Epithelial cell of umbilical artery (primary cell): ENCODE results near the gene MEPCE. TPM values are rescaled to one million over a fixed set of nuclear protein-coding genes. Genes with fewer than 3 reads are reported as not detected.

Experiments used
- total RNA-seq: library from RNA; depleted of rRNA; stranded (reverse); fragments of >200 nt; gene quantifications from 2 replicates; pipeline ENCODE4 v1.2.3, GENCODE V29; 2014

MEPCE gene, protein sequence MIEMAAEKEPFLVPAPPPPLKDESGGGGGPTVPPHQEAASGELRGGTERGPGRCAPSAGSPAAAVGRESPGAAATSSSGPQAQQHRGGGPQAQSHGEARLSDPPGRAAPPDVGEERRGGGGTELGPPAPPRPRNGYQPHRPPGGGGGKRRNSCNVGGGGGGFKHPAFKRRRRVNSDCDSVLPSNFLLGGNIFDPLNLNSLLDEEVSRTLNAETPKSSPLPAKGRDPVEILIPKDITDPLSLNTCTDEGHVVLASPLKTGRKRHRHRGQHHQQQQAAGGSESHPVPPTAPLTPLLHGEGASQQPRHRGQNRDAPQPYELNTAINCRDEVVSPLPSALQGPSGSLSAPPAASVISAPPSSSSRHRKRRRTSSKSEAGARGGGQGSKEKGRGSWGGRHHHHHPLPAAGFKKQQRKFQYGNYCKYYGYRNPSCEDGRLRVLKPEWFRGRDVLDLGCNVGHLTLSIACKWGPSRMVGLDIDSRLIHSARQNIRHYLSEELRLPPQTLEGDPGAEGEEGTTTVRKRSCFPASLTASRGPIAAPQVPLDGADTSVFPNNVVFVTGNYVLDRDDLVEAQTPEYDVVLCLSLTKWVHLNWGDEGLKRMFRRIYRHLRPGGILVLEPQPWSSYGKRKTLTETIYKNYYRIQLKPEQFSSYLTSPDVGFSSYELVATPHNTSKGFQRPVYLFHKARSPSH
- total RNA-seq: 26.6 and 32.1 TPM in 2 replicates

DNA sequence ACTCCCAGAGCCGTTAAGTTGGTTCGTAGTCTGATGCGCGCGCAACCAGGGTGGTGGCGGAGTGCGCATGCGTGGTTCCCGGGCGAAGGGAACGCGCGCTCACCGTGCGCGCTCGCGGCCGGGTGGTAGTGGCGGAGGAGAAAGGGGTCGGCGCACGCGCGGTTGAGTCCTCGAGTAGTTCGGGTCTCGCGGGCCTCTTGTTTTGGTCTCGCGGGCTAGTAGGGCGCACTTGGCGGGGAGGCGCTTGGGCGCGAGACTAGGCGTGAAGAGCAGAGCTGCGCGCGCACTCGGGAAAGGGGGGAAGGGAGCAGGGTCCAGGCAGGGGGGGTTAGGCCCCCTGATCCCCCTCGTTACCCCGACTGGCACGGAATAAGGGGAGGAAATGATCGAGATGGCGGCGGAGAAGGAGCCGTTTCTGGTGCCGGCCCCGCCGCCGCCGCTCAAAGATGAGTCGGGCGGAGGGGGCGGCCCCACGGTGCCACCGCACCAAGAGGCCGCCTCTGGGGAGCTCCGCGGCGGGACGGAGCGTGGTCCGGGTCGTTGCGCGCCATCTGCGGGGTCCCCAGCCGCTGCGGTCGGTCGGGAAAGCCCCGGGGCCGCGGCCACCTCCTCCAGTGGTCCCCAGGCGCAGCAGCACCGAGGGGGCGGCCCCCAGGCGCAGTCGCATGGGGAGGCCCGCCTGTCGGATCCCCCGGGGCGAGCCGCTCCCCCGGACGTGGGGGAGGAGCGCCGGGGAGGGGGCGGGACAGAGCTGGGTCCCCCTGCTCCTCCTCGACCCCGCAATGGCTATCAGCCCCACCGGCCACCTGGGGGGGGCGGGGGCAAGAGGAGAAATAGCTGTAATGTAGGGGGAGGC, at the start of gene MEPCE:
MEPCE (plus strand) TSS at position 195 of the 856 bp plus-strand sequence; CDS start at position 383, 188 bp downstream.

DNA sequence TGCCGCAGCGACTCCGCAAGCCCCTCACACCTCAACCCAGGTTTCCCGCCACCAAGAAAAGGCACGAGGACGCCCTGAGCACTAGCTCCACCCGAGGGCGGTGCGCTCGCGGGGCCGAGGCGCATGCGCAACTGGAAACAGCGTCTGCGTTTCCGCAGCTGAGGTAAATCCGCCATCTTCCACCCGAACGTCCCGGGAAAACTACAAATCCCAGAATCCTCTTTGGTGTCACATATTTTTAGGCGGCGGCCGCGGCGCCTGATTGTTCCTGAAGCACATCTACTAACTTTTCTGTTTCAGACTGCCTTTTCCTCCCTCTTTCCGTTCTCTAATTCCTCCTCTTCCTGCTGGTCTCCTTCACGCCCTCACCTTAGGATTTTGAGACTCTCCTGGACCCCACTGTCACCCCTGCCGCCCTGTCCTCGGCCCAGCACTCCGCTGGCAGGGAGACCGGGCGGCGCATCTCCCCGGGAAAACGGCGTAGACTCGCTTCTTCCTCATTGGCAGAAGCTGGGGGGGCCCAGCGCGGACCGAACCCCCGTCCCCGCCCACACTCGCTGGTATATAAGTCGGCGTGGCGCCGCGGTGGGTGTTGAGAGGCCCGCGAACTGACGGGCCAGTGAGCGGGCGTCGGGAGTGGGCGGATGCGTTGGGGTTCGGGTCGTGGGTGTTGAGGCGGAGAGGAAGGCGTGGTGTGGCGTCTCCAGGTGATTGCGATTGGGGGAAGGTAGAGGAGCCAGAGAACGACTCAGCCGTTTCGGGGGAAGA, 1.2 kb upstream of the MEPCE start, which contains the start of gene ZCWPW1:
ZCWPW1 (minus strand) TSS at position 505 of the 768 bp plus-strand sequence. CDS start 8,054 bp downstream, outside the sequence.

DNA sequence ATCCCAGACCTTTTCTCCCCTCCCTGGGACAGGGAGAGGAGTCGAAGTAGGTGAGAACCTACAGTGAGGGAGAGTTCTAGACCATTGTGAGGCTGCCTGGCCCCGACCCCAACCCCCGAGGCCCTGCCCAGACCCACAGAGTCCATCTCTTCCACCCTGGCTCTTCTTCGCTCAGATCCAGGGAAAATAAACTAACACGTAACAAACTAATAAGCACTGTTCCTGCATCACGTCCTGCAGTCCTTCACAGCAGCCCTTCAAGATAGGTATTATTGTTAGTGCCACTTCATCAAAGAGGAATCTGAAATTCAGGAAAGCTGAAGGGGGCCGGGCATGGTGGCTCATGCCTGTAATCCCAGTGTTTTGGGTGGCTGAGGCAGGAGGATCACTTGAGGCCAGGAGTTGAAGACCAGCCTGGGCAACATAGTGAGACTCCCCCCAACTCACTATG, 34.6 kb downstream of the MEPCE start, which contains the start of gene SPACDR:
SPACDR (minus strand) TSS at position 51 of the 451 bp plus-strand sequence. CDS start 235 bp downstream, outside the sequence.

DNA sequence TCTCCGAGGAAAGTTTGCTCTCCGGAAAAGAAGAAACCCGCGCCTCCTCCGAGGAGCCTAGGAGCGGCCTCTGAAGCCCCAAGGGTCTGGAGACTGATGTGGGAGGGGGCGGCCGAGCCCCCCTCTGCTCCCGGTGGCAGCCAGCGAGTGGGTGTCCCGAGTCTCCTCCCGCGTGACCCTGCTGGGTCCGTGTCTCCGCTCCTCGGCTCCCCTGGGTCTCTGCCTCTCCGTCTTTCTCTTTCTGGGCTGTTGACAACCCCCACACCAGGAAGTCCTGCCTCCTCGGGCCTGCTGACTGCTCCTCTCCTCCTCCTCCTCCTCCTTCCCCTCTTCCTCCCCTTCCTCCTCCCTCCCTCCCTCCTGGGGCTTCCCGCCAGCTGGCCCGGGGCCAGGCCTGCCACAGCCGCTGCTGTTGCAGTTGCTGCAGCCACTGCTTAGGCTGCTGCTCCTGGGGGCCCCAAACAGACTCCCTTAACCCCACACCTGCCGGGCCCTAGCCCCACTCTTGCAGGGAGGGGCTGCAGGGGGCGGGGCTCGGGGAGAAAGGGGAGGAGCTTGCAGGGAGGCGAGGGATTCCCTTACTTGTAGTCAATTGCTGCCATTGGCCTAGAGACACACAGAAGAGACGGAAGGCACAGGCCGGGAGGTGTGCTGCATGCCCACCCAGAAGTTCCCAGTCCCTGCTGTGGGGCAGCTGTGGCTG, 49.5 kb downstream of the MEPCE start, which contains the start of gene TSC22D4:
TSC22D4 (minus strand) TSS at position 257 of the 703 bp plus-strand sequence. CDS start 1,176 bp downstream, outside the sequence.

Other genes starting within 250 kb of the MEPCE start
- gene PVRIG, start 209.9 kb upstream of the MEPCE start, total RNA-seq: not detected in 2 replicates
- gene SPDYE3, start 122.1 kb upstream of the MEPCE start, total RNA-seq: not detected in 2 replicates
- gene PILRB, start 71.7 kb upstream of the MEPCE start, total RNA-seq: 3.9 and 6.4 TPM in 2 replicates
- gene PILRA, start 56.3 kb upstream of the MEPCE start, total RNA-seq: not detected in 2 replicates
- gene ZCWPW1, start 1.1 kb upstream of the MEPCE start, total RNA-seq: 0.32 and 0.76 TPM in 2 replicates
- gene PPP1R35, start 6.7 kb downstream of the MEPCE start, total RNA-seq: 23.4 and 33.0 TPM in 2 replicates
- gene SPACDR, start 34.4 kb downstream of the MEPCE start, total RNA-seq: 0.30 and 0.32 TPM in 2 replicates
- gene TSC22D4, start 49.4 kb downstream of the MEPCE start, total RNA-seq: 17.3 and 17.5 TPM in 2 replicates
- gene NYAP1, start 54.1 kb downstream of the MEPCE start, total RNA-seq: 0.65 and 2.6 TPM in 2 replicates
- 6.2 and 11.7 TPM in 2 replicates for gene AGFG2, start 109.4 kb downstream of the MEPCE start, total RNA-seq
- not detected in 2 replicates for gene SAP25, start 144.1 kb downstream of the MEPCE start, total RNA-seq
- 9.3 and 13.3 TPM in 2 replicates for gene LRCH4, start 156.3 kb downstream of the MEPCE start, total RNA-seq
- gene FBXO24, start 156.5 kb downstream of the MEPCE start, total RNA-seq: under 0.01 and 0.15 TPM in 2 replicates
- gene PCOLCE, start 172.5 kb downstream of the MEPCE start, total RNA-seq: 0.32 and 0.61 TPM in 2 replicates
- gene MOSPD3, start 182.7 kb downstream of the MEPCE start, total RNA-seq: 2.3 and 4.7 TPM in 2 replicates
- 0.46 TPM in 1 of 2 replicates, not detected in the other for gene TFR2, start 211.7 kb downstream of the MEPCE start, total RNA-seq
- gene ACTL6B, start 226.6 kb downstream of the MEPCE start, total RNA-seq: not detected in 2 replicates
- 72.9 and 88.0 TPM in 2 replicates for gene GNB2, start 243.9 kb downstream of the MEPCE start, total RNA-seq